Measurements from ENCODE around the gene TIMMDC1. TPM values are rescaled to one million over a fixed set of nuclear protein-coding genes. Genes with fewer than 3 reads are reported as not detected.
A peak's percentile ranks its signal among the peaks of the same experiment; 100 is the strongest.
"Not testable (repeated sequence)": the region's sequence is repeated elsewhere in the genome, so short reads cannot be mapped to it uniquely, and the experiment has no call there.

The TIMMDC1 gene
- total RNA-seq, 4 donors from 2014 or later, result 57.9 to 104 (median 75.7) TPM

- TF ChIP-seq POLR2A (IDR thresholded peaks at IDR 0.05) (no peak), EP300 (IDR thresholded peaks at IDR 0.05) (no peak), CTCF (IDR thresholded peaks at IDR 0.05) (no peak)
- H3K27me3 ChIP-seq, result no peaks in the 10 kb centered on the region
- no peaks in the 10 kb centered on the region for H3K9me3 ChIP-seq
- no peak overlapping the region for H3K4me3 ChIP-seq
- H3K27ac ChIP-seq, result no peak overlapping the region
- DNase-seq (ENCODE audit: low spot score in 2 of 2), result no peak
- no peaks in the 10 kb centered on the region for H3K36me3 ChIP-seq
- WGBS, 2 donors, result 77 to 83% methylated on average over 5 of the region's 5 CpGs
- H3K4me1 ChIP-seq, result no peaks in the 10 kb centered on the region
Measured at GRCh38 chr3:119560160-119560559, 61.8 kb downstream of the TIMMDC1 start.

GRCh38 chr3:119562307-119562961 lies 64.1 kb downstream of the TIMMDC1 start:
- Histone ChIP-seq H3K27ac (no peak overlapping the region), H3K9me3 (no peaks in the 10 kb centered on the region), H3K36me3 (no peaks in the 10 kb centered on the region), H3K4me1 (no peaks in the 10 kb centered on the region), H3K27me3 (no peaks in the 10 kb centered on the region), H3K4me3 (no peak overlapping the region)
- DNase-seq (ENCODE audit: low spot score in 2 of 2), result no peak
- 50 to 65% methylated on average over 6 of the region's 6 CpGs for WGBS, 2 donors
- TF ChIP-seq EP300 (IDR thresholded peaks at IDR 0.05), result no peak

- not testable (repeated sequence) for H3K27me3 ChIP-seq; DNase-seq (ENCODE audit: low spot score in 2 of 2); H3K27ac ChIP-seq; H3K4me1 ChIP-seq; H3K4me3 ChIP-seq; H3K9me3 ChIP-seq; H3K36me3 ChIP-seq
- WGBS, 2 donors, result 90 to 93% methylated on average over 2 of the region's 2 CpGs
Measured at GRCh38 chr3:119563334-119563733, 65.0 kb downstream of the TIMMDC1 start.

- Histone ChIP-seq H3K4me3 (no peak overlapping the region), H3K27me3 (no peaks in the 10 kb centered on the region), H3K9me3 (no peaks in the 10 kb centered on the region), H3K4me1 (no peaks in the 10 kb centered on the region), H3K36me3 (no peaks in the 10 kb centered on the region), H3K27ac (no peak overlapping the region)
- WGBS, 2 donors, result 90 to 91% methylated on average over 4 of the region's 4 CpGs
- TF ChIP-seq CTCF (IDR thresholded peaks at IDR 0.05), result no peak
- TF ChIP-seq POLR2A (IDR thresholded peaks at IDR 0.05), result no peak
- TF ChIP-seq EP300 (IDR thresholded peaks at IDR 0.05), result no peak
- no peak for DNase-seq (ENCODE audit: low spot score in 2 of 2)
Measured at GRCh38 chr3:119569156-119569555, 70.8 kb downstream of the TIMMDC1 start.

- DNase-seq (ENCODE audit: low spot score in 2 of 2), result no peak
- Histone ChIP-seq H3K36me3 (no peaks in the 10 kb centered on the region), H3K9me3 (no peaks in the 10 kb centered on the region), H3K4me3 (no peak overlapping the region), H3K4me1 (no peaks in the 10 kb centered on the region), H3K27ac (peak overlapping the region in 2 of 4 donors; percentile 37 to 43), H3K27me3 (no peaks in the 10 kb centered on the region)
- 64 to 74% methylated on average over 5 of the region's 5 CpGs for WGBS, 2 donors
- TF ChIP-seq POLR2A (IDR thresholded peaks at IDR 0.05) (no peak), EP300 (IDR thresholded peaks at IDR 0.05) (peak in 1 of 2 donors; percentile 27), CTCF (IDR thresholded peaks at IDR 0.05) (no peak)
Measured at GRCh38 chr3:119570229-119570628, 71.9 kb downstream of the TIMMDC1 start.

- TF ChIP-seq EP300 (IDR thresholded peaks at IDR 0.05) (no peak), POLR2A (IDR thresholded peaks at IDR 0.05) (no peak)
- peak overlapping the region in 2 of 4 donors; percentile 37 to 43 for H3K27ac ChIP-seq
- DNase-seq (ENCODE audit: low spot score in 2 of 2), result no peak
- no peaks in the 10 kb centered on the region for H3K36me3 ChIP-seq
- H3K9me3 ChIP-seq, result no peaks in the 10 kb centered on the region
- no peaks in the 10 kb centered on the region for H3K27me3 ChIP-seq
- 89 to 100% methylated on average over 1 of the region's 1 CpG for WGBS, 2 donors
- no peak overlapping the region for H3K4me3 ChIP-seq
- H3K4me1 ChIP-seq, result no peaks in the 10 kb centered on the region
Measured at GRCh38 chr3:119571230-119571629, 72.9 kb downstream of the TIMMDC1 start.

- TF ChIP-seq POLR2A (IDR thresholded peaks at IDR 0.05) (no peak), CTCF (IDR thresholded peaks at IDR 0.05) (no peak), EP300 (IDR thresholded peaks at IDR 0.05) (no peak)
- H3K27ac ChIP-seq, result peak overlapping the region in 1 of 4 donors; percentile 43
- 51 to 65% methylated on average over 5 of the region's 5 CpGs for WGBS, 2 donors
- H3K9me3 ChIP-seq, result no peaks in the 10 kb centered on the region
- no peaks in the 10 kb centered on the region for H3K27me3 ChIP-seq
- H3K4me3 ChIP-seq, result no peak overlapping the region
- H3K36me3 ChIP-seq, result no peaks in the 10 kb centered on the region
- no peak for DNase-seq (ENCODE audit: low spot score in 2 of 2)
- H3K4me1 ChIP-seq, result no peaks in the 10 kb centered on the region
Measured at GRCh38 chr3:119571688-119572087, 73.3 kb downstream of the TIMMDC1 start.
